K562 (cell line): ENCODE results near the gene PITPNB. TPM values are rescaled to one million over a fixed set of nuclear protein-coding genes. Genes with fewer than 3 reads are reported as not detected.

Source experiments
- BCL6 ChIP-seq: fragments of 250-450 bp; sonication (Bioruptor Pico); IDR thresholded peaks from 2 replicates; pipeline ENCODE4 v1.4.0; 2020
- C11orf30 ChIP-seq: fragments of 450-650 bp; IDR thresholded peaks from 2 replicates; pipeline ENCODE4 v1.6.1; 2016; ENCODE audit warnings: low read depth, mild to moderate bottlenecking
- ILF3 ChIP-seq: fragments of 450-650 bp; IDR thresholded peaks from 2 replicates; pipeline ENCODE4 v1.6.1; 2018; ENCODE audit warnings: antibody characterized with exemption, mild to moderate bottlenecking, moderate library complexity, borderline replicate concordance
- MYC ChIP-seq, 2 experiments: fragments of 250-450 bp in 1 of 2; sonication (Bioruptor Pico) in 1 of 2; IDR thresholded peaks; 2 replicates each; pipeline versions ENCODE4 v1.5.1 to v1.6.1; 2012 to 2021; ENCODE audit warnings: low read depth in 2 of 2, borderline replicate concordance in 1 of 2, improper control_type of control experiment in 1 of 2, low read length in 1 of 2, mild to moderate bottlenecking in 1 of 2, moderate library complexity in 1 of 2
- NFRKB ChIP-seq: fragments of 450-650 bp; IDR thresholded peaks from 2 replicates; pipeline ENCODE4 v1.6.1; 2016; ENCODE audit warnings: low read depth
- RBM22 ChIP-seq: fragments of 200-400 bp; formaldehyde crosslinking; IDR thresholded peaks from 2 replicates; pipeline ENCODE4 v1.6.1; 2018; ENCODE audit warnings: low read length, low read depth; ENCODE audit not compliant: poor library complexity, severe bottlenecking
- SPI1 ChIP-seq: IDR thresholded peaks from 2 replicates; pipeline ENCODE4 v1.6.1; 2011; ENCODE audit warnings: low read depth, low read length, control low read depth, borderline replicate concordance
- TAL1 ChIP-seq: fragments of 450-650 bp; IDR thresholded peaks from 2 replicates; pipeline ENCODE4 v1.6.1; 2016; ENCODE audit warnings: mild to moderate bottlenecking
- TEAD2 ChIP-seq: fragments of 450-650 bp; IDR thresholded peaks from 2 replicates; pipeline ENCODE4 v1.6.1; 2016; ENCODE audit warnings: missing genetic modification characterization, control low read depth, missing compliant biosample characterization
- ZNF408 ChIP-seq: fragments of 250-450 bp; sonication (Bioruptor Pico); IDR thresholded peaks from 2 replicates; pipeline ENCODE4 v1.4.0; 2020; ENCODE audit warnings: low read depth, mild to moderate bottlenecking, moderate library complexity
- ZNF707 ChIP-seq: fragments of 250-450 bp; sonication (Bioruptor Pico); conservative IDR thresholded peaks from 2 replicates; pipeline ENCODE4 v1.8.0; 2022; ENCODE audit warnings: inconsistent platforms, mild to moderate bottlenecking, moderate library complexity
- polyA plus RNA-seq, 8 experiments: library from polyadenylated mRNA; depleted of rRNA in 4 of 8; stranded (reverse) in 5 of 8; unstranded in 3 of 8; fragments of >200 nt; fragmentation: Nextera tagmentation in 2 of 8; fragmentation: Illumina TruSeq in 1 of 8; extraction: Ambion mirVana in 2 of 8; extraction: Trizol in 1 of 8; gene quantifications; 2 replicates each; pipeline versions ENCODE4 v1.2.1 to v1.2.3, GENCODE V29; 2011 to 2014; ENCODE audit warnings: inconsistent platforms in 1 of 8, missing spikeins in 1 of 8
- total RNA-seq, 7 experiments: library from RNA; depleted of rRNA in 6 of 7; stranded (reverse); fragments of >200 nt in 6 of 7; fragmentation: Illumina TruSeq in 2 of 7; extraction: Trizol in 2 of 7; gene quantifications; 2 replicates each; pipeline versions ENCODE4 v1.2.1 to v1.2.3, GENCODE V29; 2011 to 2021; ENCODE audit warnings: low replicate concordance in 1 of 7
- TF ChIP-seq, protein P1 (sequence below): fragments of 250-450 bp; sonication (Bioruptor Pico); IDR thresholded peaks from 2 replicates; pipeline ENCODE4 v1.5.0; 2022; ENCODE audit warnings: mild to moderate bottlenecking
- TF ChIP-seq, protein P2 (sequence below): IDR thresholded peaks from 2 replicates; pipeline ENCODE4 v1.6.1; 2016; ENCODE audit warnings: missing genetic modification characterization, missing compliant biosample characterization
- TF ChIP-seq, protein P3 (sequence below): fragments of 450-650 bp; IDR thresholded peaks from 2 replicates; pipeline ENCODE4 v1.6.1; 2016; ENCODE audit warnings: antibody characterized with exemption
- TF ChIP-seq, protein P4 (sequence below): fragments of 250-450 bp; sonication (Bioruptor Pico); IDR thresholded peaks from 2 replicates; pipeline ENCODE4 v1.9.0; 2021; ENCODE audit warnings: mild to moderate bottlenecking, inconsistent platforms

The PITPNB gene
- total and polyA plus RNA-seq, 9 of the 15 experiments (the other 6 are each of a cell fraction or from before 2014, with no cell fraction given) = 13.1 to 52.4 (median 34.7) TPM

DNA sequence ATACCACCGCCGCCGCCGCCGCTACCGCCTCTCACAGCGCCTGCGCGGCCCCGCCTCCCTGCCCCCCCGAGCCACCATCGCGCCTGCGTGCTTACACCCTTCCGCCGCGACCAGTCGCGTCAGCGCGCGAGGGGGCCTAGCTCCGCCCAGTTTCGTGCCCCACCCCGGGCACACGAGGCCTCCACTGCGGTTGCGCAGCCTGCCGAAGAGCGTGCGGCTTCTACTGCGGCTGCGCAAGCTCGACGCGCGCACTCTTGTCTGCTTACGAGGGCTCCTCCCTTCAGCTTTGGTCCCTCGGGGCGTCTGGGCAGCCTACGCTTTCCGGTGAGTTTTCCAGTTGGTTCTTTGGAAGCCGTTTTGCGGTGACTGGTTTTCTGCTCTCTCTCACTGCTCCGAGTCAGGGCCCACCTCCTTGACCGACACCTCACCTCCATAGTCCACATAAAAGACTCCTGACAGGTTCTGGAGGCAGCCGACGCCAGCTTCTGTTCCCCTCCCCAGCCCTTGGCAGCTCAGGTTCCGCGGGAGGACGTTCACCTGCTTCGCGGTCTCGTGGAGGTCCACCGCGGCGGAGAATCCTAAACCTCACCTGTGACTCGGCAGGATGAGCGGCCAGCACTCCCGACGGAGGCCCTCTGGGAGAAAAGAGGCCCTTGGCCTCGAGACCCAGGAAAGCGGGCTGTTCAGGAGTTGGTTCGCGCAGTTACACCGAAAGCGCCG is at the start of gene PITPNB (continued):
- TF ChIP-seq, protein P1, sequence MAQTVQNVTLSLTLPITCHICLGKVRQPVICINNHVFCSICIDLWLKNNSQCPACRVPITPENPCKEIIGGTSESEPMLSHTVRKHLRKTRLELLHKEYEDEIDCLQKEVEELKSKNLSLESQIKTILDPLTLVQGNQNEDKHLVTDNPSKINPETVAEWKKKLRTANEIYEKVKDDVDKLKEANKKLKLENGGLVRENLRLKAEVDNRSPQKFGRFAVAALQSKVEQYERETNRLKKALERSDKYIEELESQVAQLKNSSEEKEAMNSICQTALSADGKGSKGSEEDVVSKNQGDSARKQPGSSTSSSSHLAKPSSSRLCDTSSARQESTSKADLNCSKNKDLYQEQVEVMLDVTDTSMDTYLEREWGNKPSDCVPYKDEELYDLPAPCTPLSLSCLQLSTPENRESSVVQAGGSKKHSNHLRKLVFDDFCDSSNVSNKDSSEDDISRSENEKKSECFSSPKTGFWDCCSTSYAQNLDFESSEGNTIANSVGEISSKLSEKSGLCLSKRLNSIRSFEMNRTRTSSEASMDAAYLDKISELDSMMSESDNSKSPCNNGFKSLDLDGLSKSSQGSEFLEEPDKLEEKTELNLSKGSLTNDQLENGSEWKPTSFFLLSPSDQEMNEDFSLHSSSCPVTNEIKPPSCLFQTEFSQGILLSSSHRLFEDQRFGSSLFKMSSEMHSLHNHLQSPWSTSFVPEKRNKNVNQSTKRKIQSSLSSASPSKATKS = no peak
- TF ChIP-seq ZNF707 (CRISPR knock-in tag) (no peak), MYC (IDR thresholded peaks at IDR 0.05; ENCODE audit: low read depth, low read length) (no peak; the same call in 1 of the 2 replicates), MYC (CRISPR knock-in tag; IDR thresholded peaks at IDR 0.05; ENCODE audit: borderline replicate concordance, low read depth) (no peak), RBM22 (no peak), NFRKB (no peak), C11orf30 (peak; percentile 37; the same call in 1 of the 2 replicates), BCL6 (CRISPR knock-in tag) (no peak), TEAD2 (no peak), ILF3 (no peak), ZNF408 (CRISPR knock-in tag) (no peak), SPI1 (no peak), TAL1 (no peak)
- TF ChIP-seq, protein P2, sequence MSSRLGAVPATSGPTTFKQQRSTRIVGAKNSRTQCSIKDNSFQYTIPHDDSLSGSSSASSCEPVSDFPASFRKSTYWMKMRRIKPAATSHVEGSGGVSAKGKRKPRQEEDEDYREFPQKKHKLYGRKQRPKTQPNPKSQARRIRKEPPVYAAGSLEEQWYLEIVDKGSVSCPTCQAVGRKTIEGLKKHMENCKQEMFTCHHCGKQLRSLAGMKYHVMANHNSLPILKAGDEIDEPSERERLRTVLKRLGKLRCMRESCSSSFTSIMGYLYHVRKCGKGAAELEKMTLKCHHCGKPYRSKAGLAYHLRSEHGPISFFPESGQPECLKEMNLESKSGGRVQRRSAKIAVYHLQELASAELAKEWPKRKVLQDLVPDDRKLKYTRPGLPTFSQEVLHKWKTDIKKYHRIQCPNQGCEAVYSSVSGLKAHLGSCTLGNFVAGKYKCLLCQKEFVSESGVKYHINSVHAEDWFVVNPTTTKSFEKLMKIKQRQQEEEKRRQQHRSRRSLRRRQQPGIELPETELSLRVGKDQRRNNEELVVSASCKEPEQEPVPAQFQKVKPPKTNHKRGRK = no peak
- TF ChIP-seq, protein P3, sequence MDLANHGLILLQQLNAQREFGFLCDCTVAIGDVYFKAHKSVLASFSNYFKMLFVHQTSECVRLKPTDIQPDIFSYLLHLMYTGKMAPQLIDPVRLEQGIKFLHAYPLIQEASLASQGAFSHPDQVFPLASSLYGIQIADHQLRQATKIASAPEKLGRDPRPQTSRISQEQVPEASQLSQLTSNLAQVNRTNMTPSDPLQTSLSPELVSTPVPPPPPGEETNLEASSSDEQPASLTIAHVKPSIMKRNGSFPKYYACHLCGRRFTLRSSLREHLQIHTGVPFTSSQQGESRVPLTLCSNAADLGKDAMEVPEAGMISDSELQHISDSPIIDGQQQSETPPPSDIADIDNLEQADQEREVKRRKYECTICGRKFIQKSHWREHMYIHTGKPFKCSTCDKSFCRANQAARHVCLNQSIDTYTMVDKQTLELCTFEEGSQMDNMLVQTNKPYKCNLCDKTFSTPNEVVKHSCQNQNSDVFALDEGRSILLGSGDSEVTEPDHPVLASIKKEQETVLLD = peak; percentile 98
- TF ChIP-seq, protein P4, sequence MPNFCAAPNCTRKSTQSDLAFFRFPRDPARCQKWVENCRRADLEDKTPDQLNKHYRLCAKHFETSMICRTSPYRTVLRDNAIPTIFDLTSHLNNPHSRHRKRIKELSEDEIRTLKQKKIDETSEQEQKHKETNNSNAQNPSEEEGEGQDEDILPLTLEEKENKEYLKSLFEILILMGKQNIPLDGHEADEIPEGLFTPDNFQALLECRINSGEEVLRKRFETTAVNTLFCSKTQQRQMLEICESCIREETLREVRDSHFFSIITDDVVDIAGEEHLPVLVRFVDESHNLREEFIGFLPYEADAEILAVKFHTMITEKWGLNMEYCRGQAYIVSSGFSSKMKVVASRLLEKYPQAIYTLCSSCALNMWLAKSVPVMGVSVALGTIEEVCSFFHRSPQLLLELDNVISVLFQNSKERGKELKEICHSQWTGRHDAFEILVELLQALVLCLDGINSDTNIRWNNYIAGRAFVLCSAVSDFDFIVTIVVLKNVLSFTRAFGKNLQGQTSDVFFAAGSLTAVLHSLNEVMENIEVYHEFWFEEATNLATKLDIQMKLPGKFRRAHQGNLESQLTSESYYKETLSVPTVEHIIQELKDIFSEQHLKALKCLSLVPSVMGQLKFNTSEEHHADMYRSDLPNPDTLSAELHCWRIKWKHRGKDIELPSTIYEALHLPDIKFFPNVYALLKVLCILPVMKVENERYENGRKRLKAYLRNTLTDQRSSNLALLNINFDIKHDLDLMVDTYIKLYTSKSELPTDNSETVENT (CRISPR knock-in tag) = peak; percentile 55
